Stomach (tissue), 9 donors: ENCODE measurements around the gene A2M. TPM values are rescaled to one million over a fixed set of nuclear protein-coding genes. Genes with fewer than 3 reads are reported as not detected.

Experiments
- DNase-seq, 2 donors: peaks; one replicate each; pipeline versions ENCODE4 v3.0.0 to v3.0.0-alpha.2; 2013 to 2019
- H3K27ac ChIP-seq, 5 donors: fragments of 200-600 bp in 4 of 5; sonication (generic) in 4 of 5; one replicate each; pipeline ENCODE4 v1.5.1; 2013 to 2019; ENCODE audit warnings: mild to moderate bottlenecking in 1 of 5, moderate library complexity in 1 of 5
- H3K27me3 ChIP-seq, 3 donors: fragments of 200-600 bp; sonication (generic); one replicate each; pipeline ENCODE4 v1.5.1; 2017 to 2019; ENCODE audit warnings: mixed run types in 1 of 3
- H3K36me3 ChIP-seq, 4 donors: fragments of 200-600 bp; sonication (generic); 1 replicate in 3 of 4; 2 replicates in 1 of 4; pipeline ENCODE4 v1.5.1; 2016 to 2019
- H3K4me1 ChIP-seq, 4 donors: fragments of 200-600 bp; sonication (generic); one replicate each; pipeline ENCODE4 v1.5.1; 2016 to 2019
- H3K4me3 ChIP-seq, 4 donors: fragments of 200-600 bp; sonication (generic) in 3 of 4; one replicate each; pipeline ENCODE4 v1.5.1; 2016 to 2019; ENCODE audit warnings: mild to moderate bottlenecking in 1 of 4
- H3K9me3 ChIP-seq, 4 donors: fragments of 200-600 bp; sonication (generic); one replicate each; pipeline ENCODE4 v1.5.1; 2016 to 2019
- CTCF ChIP-seq, 7 experiments: fragments of 450-650 bp in 4 of 7; fragments of 200-600 bp in 3 of 7; sonication (generic) in 3 of 7; IDR thresholded peaks; one replicate each; pipeline ENCODE4 v1.5.1; 2016 to 2019; ENCODE audit warnings: antibody characterized with exemption in 7 of 7, control low read depth in 2 of 7, mild to moderate bottlenecking in 1 of 7
- EP300 ChIP-seq: sonication (generic); formaldehyde crosslinking; IDR thresholded peaks from one replicate; pipeline ENCODE4 v1.6.1; 2017; ENCODE audit warnings: antibody characterized with exemption
- POLR2A ChIP-seq, 4 donors: fragments of 450-650 bp; IDR thresholded peaks; one replicate each; pipeline ENCODE4 v1.6.1; 2016; ENCODE audit warnings: antibody characterized with exemption in 4 of 4, control low read depth in 2 of 4, mild to moderate bottlenecking in 1 of 4, moderate library complexity in 1 of 4
- POLR2AphosphoS5 ChIP-seq, 3 donors: sonication (generic); formaldehyde crosslinking; IDR thresholded peaks; one replicate each; pipeline ENCODE4 v1.6.1; 2016; ENCODE audit warnings: antibody characterized with exemption in 3 of 3
- WGBS, 5 donors: extraction: QIAGEN DNeasy Blood & Tissue Kit in 3 of 5; methylation state at CpG; one replicate each; pipeline versions ENCODE4 v1.1.5 to v1.1.7; 2013 to 2018; 5-methylcytosine and 5-hydroxymethylcytosine counted together
- intact Hi-C: fragments of 100-400 bp; cut with DNase I; formaldehyde crosslinking; loops from one replicate; pipeline ENCODE4 v1.15.1; 2023; ENCODE audit warnings: low total_unique reads
- polyA plus RNA-seq, 3 donors: library from polyadenylated mRNA; stranded (reverse); fragments of 200-250 nt; gene quantifications; one replicate each; pipeline ENCODE4 v1.2.3, GENCODE V29; 2013
- total RNA-seq, 5 donors: library from RNA; depleted of rRNA; stranded (reverse); fragments of >200 nt; gene quantifications; one replicate each; pipeline versions ENCODE4 v1.1.0 to v1.2.3, GENCODE V29; 2014 to 2016
- donor health status: healthy with polysubstance abuse.
- donor health status: Bipolar disorder and iron deficiency.
- donor health status: healthy.

Gene A2M
- total and polyA plus RNA-seq, 8 donors: 47.4 to 445 (median 133) TPM

- intact Hi-C loops: no loop called here
- TF ChIP-seq POLR2AphosphoS5 (IDR thresholded peaks at IDR 0.05): no peak
- TF ChIP-seq POLR2A (IDR thresholded peaks at IDR 0.05): no peak
- TF ChIP-seq CTCF (IDR thresholded peaks at IDR 0.05): no peak
- no peak for TF ChIP-seq EP300
- no peak for DNase-seq
- no peaks in the 10 kb centered on the region for H3K4me1 ChIP-seq
- peak overlapping the region in 1 of 5 donors; percentile 4 for H3K27ac ChIP-seq
- H3K36me3 ChIP-seq: peaks cover 9 to 92% (median 88%) of the 10 kb centered on the region in 4 donors
- no peaks in the 10 kb centered on the region for H3K27me3 ChIP-seq
- H3K4me3 ChIP-seq: no peak overlapping the region
- 79 to 89% (median 87%) methylated on average over 4 of the region's 4 CpGs for WGBS, 5 donors
- no peaks in the 10 kb centered on the region for H3K9me3 ChIP-seq
Observed at GRCh38 chr12:9103050-9103849, 12.5 kb downstream of the A2M start.

- Histone ChIP-seq H3K36me3 (peaks cover 10 to 94% (median 90%) of the 10 kb centered on the region in 4 donors), H3K4me3 (no peak overlapping the region), H3K27me3 (no peaks in the 10 kb centered on the region), H3K9me3 (no peaks in the 10 kb centered on the region), H3K27ac (no peak overlapping the region), H3K4me1 (no peaks in the 10 kb centered on the region)
- TF ChIP-seq CTCF (IDR thresholded peaks at IDR 0.05) (no peak), POLR2AphosphoS5 (IDR thresholded peaks at IDR 0.05) (no peak), EP300 (no peak), POLR2A (IDR thresholded peaks at IDR 0.05) (no peak)
- WGBS, 5 donors: 76 to 82% (median 82%) methylated on average over 8 of the region's 8 CpGs
- no peak for DNase-seq
- intact Hi-C loops: no loop called here
Observed at GRCh38 chr12:9101018-9101687, 14.6 kb downstream of the A2M start.

- intact Hi-C loops: no loop called here
- Histone ChIP-seq H3K4me3 (no peak overlapping the region), H3K27ac (no peak overlapping the region), H3K27me3 (no peaks in the 10 kb centered on the region), H3K9me3 (no peaks in the 10 kb centered on the region), H3K4me1 (no peaks in the 10 kb centered on the region), H3K36me3 (peaks cover 10 to 94% (median 88%) of the 10 kb centered on the region in 4 donors)
- WGBS, 5 donors: 90 to 100% (median 94%) methylated on average over 2 of the region's 2 CpGs
- no peak for DNase-seq
- TF ChIP-seq POLR2A (IDR thresholded peaks at IDR 0.05) (no peak), EP300 (no peak), POLR2AphosphoS5 (IDR thresholded peaks at IDR 0.05) (no peak), CTCF (IDR thresholded peaks at IDR 0.05) (no peak)
Observed at GRCh38 chr12:9099552-9100190, 16.0 kb downstream of the A2M start.

GRCh38 chr12:9098463-9099026 lies 17.2 kb downstream of the A2M start:
- TF ChIP-seq EP300 (no peak), POLR2A (IDR thresholded peaks at IDR 0.05) (no peak), CTCF (IDR thresholded peaks at IDR 0.05) (no peak), POLR2AphosphoS5 (IDR thresholded peaks at IDR 0.05) (no peak)
- no peaks in the 10 kb centered on the region for H3K27me3 ChIP-seq
- WGBS, 5 donors: 88 to 93% (median 92%) methylated on average over 14 of the region's 14 CpGs
- no peaks in the 10 kb centered on the region for H3K9me3 ChIP-seq
- intact Hi-C loops: no loop called here
- H3K27ac ChIP-seq: no peak overlapping the region
- no peak for DNase-seq
- H3K4me3 ChIP-seq: no peak overlapping the region
- no peaks in the 10 kb centered on the region for H3K4me1 ChIP-seq
- peaks cover 15 to 87% (median 86%) of the 10 kb centered on the region in 4 donors for H3K36me3 ChIP-seq
